ENCODE results near the gene BHMT.

BHMT gene

DNA sequence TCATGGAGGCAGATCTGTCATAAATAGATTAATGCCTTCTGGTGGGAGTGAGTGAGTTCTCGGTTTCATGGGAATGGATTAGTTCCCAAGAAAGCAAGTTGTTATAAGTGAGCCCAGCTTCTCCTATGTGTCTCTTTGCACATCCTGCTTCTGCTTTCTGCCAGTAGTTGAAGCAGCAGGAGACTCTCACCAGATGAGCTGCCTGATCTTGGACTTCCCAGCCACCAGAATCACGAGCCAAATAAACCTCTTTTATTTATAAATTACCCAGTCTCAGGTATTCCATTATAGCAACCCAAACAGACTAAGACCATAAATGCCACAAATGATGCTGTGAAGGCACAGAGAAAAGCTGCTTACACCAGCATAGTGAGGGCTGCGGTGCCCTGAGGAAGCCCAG, 28.9 kb downstream of the BHMT start:
- H3K9me3 ChIP-seq (ENCODE audit: insufficient read depth, low read length, severe bottlenecking) = no peaks in the 10 kb centered on the region
- no peak overlapping the region for H3K27ac ChIP-seq (ENCODE audit: low read length)
- no peak overlapping the region for H3K9ac ChIP-seq (ENCODE audit: low read depth, low read length)
- ATAC-seq (ENCODE audit: insufficient read depth, low read depth) = no peak
- peaks cover 3% of the 10 kb centered on the region for H3K27me3 ChIP-seq (ENCODE audit: insufficient read depth, low read length, poor library complexity)
- H4K20me1 ChIP-seq (ENCODE audit: insufficient read depth, low read length) = no peaks in the 10 kb centered on the region
- H2AFZ ChIP-seq (ENCODE audit: low read depth, low read length) = no peak overlapping the region
- no peak for TF ChIP-seq EZH2 (IDR thresholded peaks at IDR 0.05; ENCODE audit: borderline replicate concordance, low read depth, low read length, severe bottlenecking)
- TF ChIP-seq, protein P1, sequence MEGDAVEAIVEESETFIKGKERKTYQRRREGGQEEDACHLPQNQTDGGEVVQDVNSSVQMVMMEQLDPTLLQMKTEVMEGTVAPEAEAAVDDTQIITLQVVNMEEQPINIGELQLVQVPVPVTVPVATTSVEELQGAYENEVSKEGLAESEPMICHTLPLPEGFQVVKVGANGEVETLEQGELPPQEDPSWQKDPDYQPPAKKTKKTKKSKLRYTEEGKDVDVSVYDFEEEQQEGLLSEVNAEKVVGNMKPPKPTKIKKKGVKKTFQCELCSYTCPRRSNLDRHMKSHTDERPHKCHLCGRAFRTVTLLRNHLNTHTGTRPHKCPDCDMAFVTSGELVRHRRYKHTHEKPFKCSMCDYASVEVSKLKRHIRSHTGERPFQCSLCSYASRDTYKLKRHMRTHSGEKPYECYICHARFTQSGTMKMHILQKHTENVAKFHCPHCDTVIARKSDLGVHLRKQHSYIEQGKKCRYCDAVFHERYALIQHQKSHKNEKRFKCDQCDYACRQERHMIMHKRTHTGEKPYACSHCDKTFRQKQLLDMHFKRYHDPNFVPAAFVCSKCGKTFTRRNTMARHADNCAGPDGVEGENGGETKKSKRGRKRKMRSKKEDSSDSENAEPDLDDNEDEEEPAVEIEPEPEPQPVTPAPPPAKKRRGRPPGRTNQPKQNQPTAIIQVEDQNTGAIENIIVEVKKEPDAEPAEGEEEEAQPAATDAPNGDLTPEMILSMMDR (IDR thresholded peaks at IDR 0.05; ENCODE audit: borderline replicate concordance, extremely low read depth, low read length, poor library complexity, severe bottlenecking) = no peak
- no peak overlapping the region for H3K4me3 ChIP-seq (ENCODE audit: low read depth in 1 of 2, low read length in 2 of 2)
- H3K79me2 ChIP-seq (ENCODE audit: insufficient read depth, low read length) = no peaks in the 10 kb centered on the region
- no peaks in the 10 kb centered on the region for H3K36me3 ChIP-seq (ENCODE audit: insufficient read depth, low read length)
- H3K4me1 ChIP-seq (ENCODE audit: insufficient read depth, low read length) = no peaks in the 10 kb centered on the region
- no peak for DNase-seq
- H3K4me2 ChIP-seq (ENCODE audit: insufficient read depth, low read length) = no peak overlapping the region

DNA sequence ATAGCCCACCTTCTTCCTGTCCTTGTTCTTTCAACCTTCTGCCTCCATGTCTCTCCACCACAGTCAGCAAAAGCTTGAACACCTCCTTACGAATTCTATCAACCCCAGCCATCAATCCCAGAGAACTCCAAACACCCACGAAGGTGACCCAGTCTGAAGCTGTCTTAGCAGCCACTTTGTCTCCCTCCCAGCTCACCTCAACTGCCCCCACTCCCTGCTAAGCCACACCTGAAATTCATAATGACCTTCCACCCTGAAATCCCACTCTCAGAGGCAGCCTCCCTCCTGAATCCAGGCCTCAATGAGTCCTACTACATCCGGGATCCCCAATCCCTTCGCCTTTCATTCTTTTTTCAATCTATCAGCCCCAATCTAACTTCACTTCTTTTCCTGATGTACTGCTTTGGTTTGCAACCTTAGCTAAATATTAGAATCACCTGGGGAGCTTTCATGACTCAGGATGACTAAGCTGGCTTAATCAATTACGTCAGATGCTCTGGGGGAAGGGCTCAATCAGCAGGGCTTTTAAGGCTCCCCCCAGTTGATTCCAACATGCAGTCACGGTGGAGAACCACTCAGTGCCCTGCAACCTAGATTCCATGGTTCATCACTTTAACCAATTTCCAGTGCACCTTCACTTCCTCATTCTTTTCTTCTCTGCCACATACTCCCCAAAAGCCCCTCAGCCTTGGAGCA, 32.2 kb downstream of the BHMT start:
- Histone ChIP-seq H4K20me1 (ENCODE audit: insufficient read depth, low read length) (no peaks in the 10 kb centered on the region), H3K9ac (ENCODE audit: low read depth, low read length) (no peak overlapping the region), H3K4me1 (ENCODE audit: insufficient read depth, low read length) (no peaks in the 10 kb centered on the region), H3K79me2 (ENCODE audit: insufficient read depth, low read length) (no peaks in the 10 kb centered on the region), H3K27me3 (ENCODE audit: insufficient read depth, low read length, poor library complexity) (peaks cover 3% of the 10 kb centered on the region), H3K4me3 (ENCODE audit: low read depth in 1 of 2, low read length in 2 of 2) (no peak overlapping the region), H3K27ac (ENCODE audit: low read length) (no peak overlapping the region), H3K9me3 (ENCODE audit: insufficient read depth, low read length, severe bottlenecking) (no peaks in the 10 kb centered on the region), H2AFZ (ENCODE audit: low read depth, low read length) (no peak overlapping the region), H3K4me2 (ENCODE audit: insufficient read depth, low read length) (no peak overlapping the region), H3K36me3 (ENCODE audit: insufficient read depth, low read length) (no peaks in the 10 kb centered on the region)
- ATAC-seq (ENCODE audit: insufficient read depth, low read depth) (no peak), DNase-seq (no peak)
- no peak for TF ChIP-seq EZH2 (IDR thresholded peaks at IDR 0.05; ENCODE audit: borderline replicate concordance, low read depth, low read length, severe bottlenecking)
- TF ChIP-seq, protein P1 (IDR thresholded peaks at IDR 0.05; ENCODE audit: borderline replicate concordance, extremely low read depth, low read length, poor library complexity, severe bottlenecking) = no peak

DNA sequence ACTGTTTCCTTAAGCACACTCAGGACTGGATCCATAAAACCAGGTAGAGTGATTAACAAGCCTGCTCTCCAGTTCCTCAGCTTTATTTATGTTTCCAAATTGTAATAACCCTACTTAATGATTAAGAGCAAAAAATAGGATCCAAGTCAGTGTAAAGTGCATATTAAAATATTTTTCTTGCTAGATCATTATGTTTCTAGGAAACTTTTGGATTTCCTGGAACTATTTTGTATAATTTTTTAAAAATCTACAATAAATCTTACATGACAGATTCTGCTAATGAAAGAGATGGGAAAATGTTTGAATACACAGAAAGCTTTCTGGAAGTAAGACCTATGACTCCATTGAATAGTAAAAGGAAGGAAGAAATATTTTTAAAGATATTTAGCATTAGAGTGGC, 35.5 kb downstream of the BHMT start:
- no peaks in the 10 kb centered on the region for H4K20me1 ChIP-seq (ENCODE audit: insufficient read depth, low read length)

More for the DNA sequence above, 35.5 kb downstream of the BHMT start:
- no peak for TF ChIP-seq EZH2 (IDR thresholded peaks at IDR 0.05; ENCODE audit: borderline replicate concordance, low read depth, low read length, severe bottlenecking)
- TF ChIP-seq, protein P1 (IDR thresholded peaks at IDR 0.05; ENCODE audit: borderline replicate concordance, extremely low read depth, low read length, poor library complexity, severe bottlenecking) = no peak
- Histone ChIP-seq H3K36me3 (ENCODE audit: insufficient read depth, low read length) (no peaks in the 10 kb centered on the region), H3K4me1 (ENCODE audit: insufficient read depth, low read length) (no peaks in the 10 kb centered on the region), H3K79me2 (ENCODE audit: insufficient read depth, low read length) (no peaks in the 10 kb centered on the region), H3K4me2 (ENCODE audit: insufficient read depth, low read length) (no peak overlapping the region), H3K9me3 (ENCODE audit: insufficient read depth, low read length, severe bottlenecking) (no peaks in the 10 kb centered on the region), H3K27me3 (ENCODE audit: insufficient read depth, low read length, poor library complexity) (peaks cover 3% of the 10 kb centered on the region), H3K4me3 (ENCODE audit: low read depth in 1 of 2, low read length in 2 of 2) (no peak overlapping the region), H2AFZ (ENCODE audit: low read depth, low read length) (no peak overlapping the region), H3K27ac (ENCODE audit: low read length) (no peak overlapping the region), H3K9ac (ENCODE audit: low read depth, low read length) (no peak overlapping the region)
- ATAC-seq (ENCODE audit: insufficient read depth, low read depth) = no peak
- DNase-seq = no peak
